BLaER1 treated with 17β-estradiol and CSF1 and Interleukin-3, amounts not matched to agents 10 nM and 100 nM (cell line): ENCODE measurements around the gene PTGIR.
"Not testable (repeated sequence)": the region's sequence is repeated elsewhere in the genome, so short reads cannot be mapped to it uniquely, and the experiment has no call there.

Source experiments
- H3K27ac ChIP-seq, 11 experiments: shearing (Covaris generic); formaldehyde crosslinking; 2 replicates each; pipeline ENCODE4 v1.8.1; 2022
- H3K27me3 ChIP-seq, 11 experiments: shearing (Covaris generic); formaldehyde crosslinking; 2 replicates each; pipeline ENCODE4 v1.8.1; 2022
- H3K36me3 ChIP-seq, 11 experiments: shearing (Covaris generic); formaldehyde crosslinking; 2 replicates each; pipeline ENCODE4 v1.8.1; 2022
- H3K4me1 ChIP-seq, 10 experiments: shearing (Covaris generic); formaldehyde crosslinking; 2 replicates each; pipeline ENCODE4 v1.8.1; 2022
- H3K4me2 ChIP-seq, 11 experiments: shearing (Covaris generic); formaldehyde crosslinking; 2 replicates each; pipeline ENCODE4 v1.8.1; 2022
- H3K4me3 ChIP-seq, 10 experiments: shearing (Covaris generic); formaldehyde crosslinking; 2 replicates each; pipeline ENCODE4 v1.8.1; 2022
- H3K9ac ChIP-seq, 11 experiments: shearing (Covaris generic); formaldehyde crosslinking; 2 replicates each; pipeline ENCODE4 v1.8.1; 2022
- H3K9me3 ChIP-seq, 11 experiments: shearing (Covaris generic); formaldehyde crosslinking; replicated peaks in 1 of 11; 2 replicates each; pipeline ENCODE4 v1.8.1; 2022
- H4K20me1 ChIP-seq, 11 experiments: shearing (Covaris generic); formaldehyde crosslinking; 2 replicates each; pipeline ENCODE4 v1.8.1; 2022
- Cebpa-rat ChIP-seq, 11 experiments: shearing (Covaris generic); IDR thresholded peaks; 2 replicates each; pipeline ENCODE4 v1.8.1; 2022

The PTGIR gene

DNA sequence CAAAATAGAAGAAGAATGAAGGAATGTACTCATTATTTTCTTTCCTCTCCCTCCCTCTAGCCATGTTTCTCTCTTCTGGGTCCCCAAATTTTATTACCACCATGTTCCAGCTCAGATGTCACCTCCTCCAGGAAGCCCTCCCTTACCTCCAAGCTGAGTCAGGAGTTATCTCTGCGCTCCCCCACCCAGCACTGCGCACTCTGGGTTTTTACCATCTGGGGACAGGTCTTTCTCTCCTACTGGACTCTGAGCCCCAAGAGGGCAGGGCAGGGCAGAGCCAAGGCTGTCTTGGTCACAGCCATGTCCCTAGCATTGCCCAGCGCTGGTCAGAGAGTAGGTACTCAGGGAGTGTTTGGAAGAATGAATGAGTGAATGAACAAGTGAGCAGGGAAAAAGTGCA, 8.2 kb upstream of the PTGIR start:
- Histone ChIP-seq H3K4me2 (peak overlapping the region; percentile 84 to 99 (median 91)), H3K9me3 (no peaks in the 10 kb centered on the region), H3K27ac (no peak overlapping the region), H3K36me3 (no peaks in the 10 kb centered on the region), H3K9ac (no peak overlapping the region), H3K4me3 (no peak overlapping the region; a peak in 1 of 20 replicates), H3K27me3 (peaks cover 28 to 52% (median 44%) of the 10 kb centered on the region in 11 experiments), H4K20me1 (peaks cover 0 to 4% (median 0%) of the 10 kb centered on the region in 11 experiments; a peak in 3 of 22 replicates), H3K4me1 (peaks cover 34 to 59% (median 45%) of the 10 kb centered on the region in 10 experiments)
- no peak for TF ChIP-seq Cebpa-rat (IDR thresholded peaks at IDR 0.05)

DNA sequence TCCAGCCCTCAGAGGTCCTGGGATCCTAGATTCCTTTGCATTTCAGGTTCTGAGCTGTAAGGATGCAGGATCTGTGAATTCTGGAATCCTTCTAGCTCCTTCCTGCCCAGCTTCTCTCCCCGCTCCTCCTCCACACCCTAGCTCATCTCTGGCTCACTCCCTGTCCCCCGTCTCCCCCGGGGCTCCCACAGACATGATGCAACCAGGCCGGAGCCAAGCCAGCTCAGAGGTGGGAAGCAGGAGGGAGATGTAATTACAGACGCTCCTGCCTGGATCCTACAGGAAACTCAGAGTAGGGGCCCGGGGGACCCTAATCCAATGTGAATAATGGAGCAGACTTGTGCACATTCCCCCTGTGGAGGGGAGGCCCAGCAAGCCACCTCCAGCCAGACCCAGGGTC, 6.6 kb upstream of the PTGIR start:
- Histone ChIP-seq H3K9ac (no peak overlapping the region), H3K4me1 (peaks cover 51 to 72% (median 59%) of the 10 kb centered on the region in 10 experiments)

DNA sequence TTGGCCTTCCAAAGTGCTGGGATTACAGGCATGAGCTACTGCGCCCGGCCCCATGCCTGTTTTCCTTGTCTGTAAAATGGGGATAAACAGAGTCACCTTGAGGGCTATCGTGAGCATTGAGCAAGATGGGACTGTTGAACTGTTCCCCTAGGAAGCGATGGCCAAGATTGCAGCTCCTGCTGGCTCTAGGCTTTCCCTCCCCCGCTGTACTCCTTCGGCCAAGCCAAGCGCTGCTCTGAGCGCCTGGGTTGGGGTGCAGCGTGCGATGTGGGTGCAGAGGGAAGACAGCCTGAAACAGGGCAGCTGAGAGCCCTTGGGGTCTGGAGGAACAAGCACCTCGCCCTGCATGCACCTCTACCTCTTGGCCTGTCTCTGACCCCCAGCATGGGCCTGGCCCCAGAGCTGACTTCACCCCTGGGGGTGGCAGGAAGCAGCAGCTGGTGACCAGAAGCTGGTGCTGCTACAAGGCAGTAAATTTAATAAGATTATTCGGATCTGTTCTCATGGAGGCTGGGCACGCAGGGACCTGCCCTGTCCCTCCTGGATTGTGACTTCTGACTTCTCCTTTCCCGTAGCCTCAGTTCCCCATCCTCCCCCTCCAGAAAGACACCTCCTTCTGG, 5.8 kb upstream of the PTGIR start:
- Histone ChIP-seq H3K4me2 (peak overlapping the region in 10 of 11 experiments; percentile 7 to 79 (median 45); a peak in 16 of 22 replicates), H3K27me3 (peaks cover 10 to 34% (median 21%) of the 10 kb centered on the region in 11 experiments), H3K9me3 (no peaks in the 10 kb centered on the region), H3K4me1 (peaks cover 56 to 76% (median 63%) of the 10 kb centered on the region in 10 experiments), H3K27ac (no peak overlapping the region), H3K4me3 (no peak overlapping the region), H3K9ac (no peak overlapping the region), H3K36me3 (no peaks in the 10 kb centered on the region), H4K20me1 (peaks cover 0 to 4% (median 0%) of the 10 kb centered on the region in 11 experiments; a peak in 2 of 22 replicates)
- TF ChIP-seq Cebpa-rat (IDR thresholded peaks at IDR 0.05): no peak

More for the DNA sequence above, 6.6 kb upstream of the PTGIR start:
- no peaks in the 10 kb centered on the region for H3K9me3 ChIP-seq
- no peak overlapping the region for H3K4me3 ChIP-seq
- no peak for TF ChIP-seq Cebpa-rat (IDR thresholded peaks at IDR 0.05)
- peaks cover 0 to 4% (median 0%) of the 10 kb centered on the region in 11 experiments; a peak in 2 of 22 replicates for H4K20me1 ChIP-seq
- peaks cover 18 to 41% (median 29%) of the 10 kb centered on the region in 11 experiments for H3K27me3 ChIP-seq
- no peaks in the 10 kb centered on the region for H3K36me3 ChIP-seq
- peak overlapping the region in 9 of 11 experiments; percentile 4 to 79 (median 46); a peak in 13 of 22 replicates for H3K4me2 ChIP-seq
- no peak overlapping the region for H3K27ac ChIP-seq

DNA sequence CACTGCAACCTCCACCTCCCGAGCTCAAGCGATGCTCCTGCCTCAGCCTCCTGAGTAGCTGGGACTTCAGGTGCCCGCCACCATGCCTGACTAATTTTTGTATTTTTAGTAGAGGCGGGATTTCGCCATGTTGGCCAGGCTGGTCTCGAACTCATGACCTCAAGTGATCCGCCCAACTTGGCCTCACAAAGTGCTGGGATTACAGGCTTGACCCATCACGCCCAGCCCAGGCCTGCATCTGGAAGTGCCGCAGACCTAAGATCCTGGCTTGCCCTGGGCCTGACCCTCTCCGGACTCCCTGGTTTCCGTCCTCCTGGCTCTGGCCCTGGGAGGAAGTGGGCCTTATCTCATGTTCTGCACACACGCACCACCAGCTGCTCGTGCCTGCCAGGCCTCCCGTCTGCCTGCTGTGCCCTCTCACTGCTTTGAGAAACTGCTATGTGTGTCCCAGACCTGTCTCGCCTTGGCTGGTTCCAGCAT, 4.7 kb upstream of the PTGIR start:
- Histone ChIP-seq H3K4me3 (no peak overlapping the region), H4K20me1 (no peaks in the 10 kb centered on the region), H3K27me3 (peaks cover 2 to 26% (median 13%) of the 10 kb centered on the region in 11 experiments), H3K9ac (peak overlapping the region in 1 of 11 experiments; percentile 19; a peak in 2 of 22 replicates), H3K4me1 (peaks cover 61 to 80% (median 68%) of the 10 kb centered on the region in 10 experiments), H3K9me3 (no peaks in the 10 kb centered on the region), H3K27ac (no peak overlapping the region), H3K4me2 (peak overlapping the region in 8 of 11 experiments; percentile 3 to 57 (median 17); a peak in 9 of 22 replicates), H3K36me3 (no peaks in the 10 kb centered on the region)
- TF ChIP-seq Cebpa-rat (IDR thresholded peaks at IDR 0.05): no peak

DNA sequence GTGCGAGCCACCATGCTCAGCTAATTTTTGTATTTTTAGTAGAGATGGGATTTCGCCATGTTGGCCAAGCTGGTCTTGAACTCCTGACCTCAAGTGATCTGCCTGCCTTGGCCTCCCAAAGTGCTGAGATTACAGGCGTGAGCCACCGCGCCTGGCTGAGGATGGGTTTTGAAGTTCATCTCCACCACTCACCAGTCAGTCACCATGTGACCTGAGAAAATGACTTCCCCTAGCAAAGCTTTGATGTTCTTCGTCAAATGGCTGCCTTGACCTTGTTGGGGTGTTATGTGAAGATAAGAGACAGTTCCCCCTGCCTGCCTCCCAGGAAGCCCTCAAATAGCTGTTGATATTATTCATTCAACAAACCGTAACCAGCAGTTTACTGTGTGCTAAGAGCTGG, 4.1 kb upstream of the PTGIR start:
- H3K36me3 ChIP-seq, H3K9me3 ChIP-seq, H4K20me1 ChIP-seq, H3K9ac ChIP-seq, H3K4me3 ChIP-seq, H3K27ac ChIP-seq: not testable (repeated sequence)
- Histone ChIP-seq H3K27me3 (peaks cover 0 to 23% (median 10%) of the 10 kb centered on the region in 11 experiments; a peak in 10 of 22 replicates), H3K4me2 (peak overlapping the region in 6 of 11 experiments; percentile 3 to 44 (median 16); a peak in 5 of 22 replicates), H3K4me1 (peaks cover 64 to 84% (median 72%) of the 10 kb centered on the region in 10 experiments)

DNA sequence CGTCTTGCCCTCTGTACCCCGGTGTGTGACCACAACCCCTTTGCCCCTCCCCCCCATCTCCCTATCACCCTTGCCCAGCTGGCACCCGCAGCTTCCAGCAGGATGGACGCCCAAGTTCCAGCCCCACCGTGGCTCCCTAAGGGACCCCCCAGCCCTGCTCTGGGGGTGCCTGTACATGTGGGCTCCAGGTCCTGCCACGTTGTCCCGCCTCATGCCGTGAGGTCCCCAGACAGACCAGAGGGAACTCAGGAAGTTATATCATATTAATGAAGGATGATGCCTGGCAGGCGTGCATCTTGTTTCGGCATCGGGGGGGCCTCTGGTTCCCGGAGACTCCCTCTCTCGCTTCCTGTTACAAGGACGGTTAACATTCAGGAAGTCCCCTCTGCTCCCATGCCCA, 1.6 kb upstream of the PTGIR start:
- H4K20me1 ChIP-seq: 0 out of 22 replicates have a peak, but pooled peaks cover 0 to 6% (median 0%) of the 10 kb centered on the region in 11 experiments
- peak overlapping the region in 1 of 10 experiments; percentile 4; a peak in 1 of 20 replicates for H3K4me3 ChIP-seq
- H3K4me1 ChIP-seq: peaks cover 73 to 95% (median 82%) of the 10 kb centered on the region in 10 experiments
- H3K9ac ChIP-seq: peak overlapping the region in 9 of 11 experiments; percentile 8 to 73 (median 63); a peak in 14 of 22 replicates
- H3K4me2 ChIP-seq: peak overlapping the region; percentile 79 to 100 (median 89)
- H3K27me3 ChIP-seq: peaks cover 0 to 6% (median 0%) of the 10 kb centered on the region in 11 experiments; a peak in 1 of 22 replicates
- H3K27ac ChIP-seq: peak overlapping the region in 10 of 11 experiments; percentile 46 to 79 (median 72); a peak in 18 of 22 replicates
- no peaks in the 10 kb centered on the region for H3K9me3 ChIP-seq
- no peak for TF ChIP-seq Cebpa-rat (IDR thresholded peaks at IDR 0.05)
- peaks cover 0 to 7% (median 0%) of the 10 kb centered on the region in 11 experiments; a peak in 3 of 22 replicates for H3K36me3 ChIP-seq

DNA sequence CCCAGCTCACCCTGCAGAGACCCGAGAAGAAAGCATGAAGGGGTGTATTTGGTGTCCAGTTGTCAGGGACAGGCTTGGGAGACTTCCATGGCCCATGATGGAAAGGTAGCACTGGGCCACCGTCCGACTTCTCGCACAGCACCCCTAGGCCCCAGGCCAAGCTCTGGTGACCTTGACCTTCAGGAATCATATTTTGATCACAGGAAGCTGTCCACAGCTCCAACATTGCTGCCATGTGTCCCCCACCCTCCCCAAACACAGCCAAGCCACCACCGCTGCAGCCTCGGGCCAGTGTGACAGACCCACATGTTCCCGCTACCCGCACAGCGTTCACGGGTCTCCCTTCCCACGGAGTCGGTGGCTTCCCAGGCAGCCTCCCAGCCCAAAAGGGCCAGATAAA, 842 bp upstream of the PTGIR start:
- TF ChIP-seq Cebpa-rat (IDR thresholded peaks at IDR 0.05): no peak
- peaks cover 0 to 14% (median 0%) of the 10 kb centered on the region in 11 experiments; a peak in 4 of 22 replicates for H3K36me3 ChIP-seq
- peaks cover 74 to 95% (median 82%) of the 10 kb centered on the region in 10 experiments for H3K4me1 ChIP-seq
- 0 out of 22 replicates have a peak, but pooled peaks cover 0 to 6% (median 0%) of the 10 kb centered on the region in 11 experiments for H4K20me1 ChIP-seq
- H3K4me3 ChIP-seq: peak overlapping the region in 1 of 10 experiments; percentile 68; a peak in 1 of 20 replicates
- no peaks in the 10 kb centered on the region for H3K9me3 ChIP-seq
- peak overlapping the region in 8 of 11 experiments; percentile 31 to 73 (median 66); a peak in 12 of 22 replicates for H3K9ac ChIP-seq
- H3K27ac ChIP-seq: peak overlapping the region; percentile 46 to 79 (median 71); a peak in 20 of 22 replicates
- no peaks in the 10 kb centered on the region for H3K27me3 ChIP-seq
- peak overlapping the region; percentile 79 to 100 (median 89) for H3K4me2 ChIP-seq

DNA sequence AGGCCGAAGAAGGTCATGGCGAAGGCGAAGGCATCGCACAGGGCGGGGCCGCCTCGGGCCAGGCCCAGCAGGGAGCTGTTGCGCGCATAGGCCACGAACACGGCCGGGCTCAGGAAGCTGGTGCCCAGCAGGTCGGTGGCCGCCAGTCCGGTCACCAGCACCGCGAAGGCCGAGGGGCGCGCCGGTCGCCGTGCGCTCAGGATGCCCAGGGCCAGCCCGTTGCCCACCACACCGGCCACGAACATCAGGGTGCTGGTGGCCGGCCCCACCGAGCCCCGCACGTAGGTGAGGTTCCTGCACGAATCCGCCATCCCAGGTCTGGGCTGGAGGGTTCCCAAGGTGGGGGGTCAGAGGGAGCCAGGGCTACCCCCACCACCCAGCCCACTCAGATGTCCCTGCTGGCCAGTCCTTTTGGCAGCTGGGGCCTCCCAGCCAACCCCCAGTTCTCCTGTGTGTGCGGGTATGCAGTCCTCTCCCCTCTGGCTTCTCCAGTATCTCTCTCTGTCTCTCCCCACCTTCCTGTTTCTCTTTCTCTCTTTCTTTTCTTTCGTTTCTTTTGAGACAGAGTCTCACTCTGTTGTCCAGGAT, 880 bp downstream of the PTGIR start:
- peak overlapping the region in 10 of 11 experiments; percentile 9 to 77 (median 68); a peak in 18 of 22 replicates for H3K9ac ChIP-seq
- peaks cover 81 to 97% (median 89%) of the 10 kb centered on the region in 10 experiments for H3K4me1 ChIP-seq
- peak overlapping the region in 10 of 11 experiments; percentile 6 to 79 (median 66); a peak in 17 of 22 replicates for H3K27ac ChIP-seq
- H3K4me3 ChIP-seq: peak overlapping the region in 7 of 10 experiments; percentile 43 to 68 (median 53); a peak in 14 of 20 replicates
- no peaks in the 10 kb centered on the region for H3K9me3 ChIP-seq
- no peak for TF ChIP-seq Cebpa-rat (IDR thresholded peaks at IDR 0.05)
- no peaks in the 10 kb centered on the region for H3K27me3 ChIP-seq
- H3K36me3 ChIP-seq: peaks cover 0 to 16% (median 0%) of the 10 kb centered on the region in 11 experiments; a peak in 4 of 22 replicates
- H4K20me1 ChIP-seq: 0 out of 22 replicates have a peak, but pooled peaks cover 0 to 6% (median 0%) of the 10 kb centered on the region in 11 experiments
- peak overlapping the region; percentile 79 to 100 (median 89) for H3K4me2 ChIP-seq
